Neural cell (in vitro differentiated cells): ENCODE data around the gene NDUFV2. TPM values are rescaled to one million over a fixed set of nuclear protein-coding genes. Genes with fewer than 3 reads are reported as not detected.

ENCODE experiments used
- H2AFZ ChIP-seq: fragments of 200-600, 300-800 bp; sonication (generic), shearing (Covaris generic); 2 replicates; pipeline ENCODE4 v1.6.0; 2014; ENCODE audit warnings: low read depth, mild to moderate bottlenecking, antibody characterized with exemption, low read length, moderate library complexity
- H3F3A ChIP-seq: fragments of 200-600 bp; shearing (Covaris generic); 2 replicates; pipeline ENCODE4 v1.6.1; 2016; ENCODE audit warnings: mild to moderate bottlenecking, moderate library complexity, mixed read lengths, antibody characterized with exemption, low read length; ENCODE audit not compliant: insufficient read depth, poor library complexity, severe bottlenecking
- H3K27ac ChIP-seq: fragments of 200-600, 300-800 bp; sonication (generic), shearing (Covaris generic); 2 replicates; pipeline ENCODE4 v1.5.1; 2014; ENCODE audit warnings: mild to moderate bottlenecking, low read length, moderate library complexity
- H3K27me3 ChIP-seq: fragments of 300-800, 200-600 bp; sonication (generic), shearing (Covaris generic); 2 replicates; pipeline ENCODE4 v1.6.0; 2014; ENCODE audit warnings: mild to moderate bottlenecking, low read depth, low read length, moderate library complexity; ENCODE audit not compliant: insufficient read depth
- H3K36me3 ChIP-seq: fragments of 300-800, 200-600 bp; sonication (generic), shearing (Covaris generic); 2 replicates; pipeline ENCODE4 v1.5.1; 2014; ENCODE audit warnings: mild to moderate bottlenecking, antibody characterized with exemption, low read length, moderate library complexity; ENCODE audit not compliant: insufficient read depth
- H3K4me2 ChIP-seq: fragments of 300-800, 200-600 bp; sonication (generic), shearing (Covaris generic); 2 replicates; pipeline ENCODE4 v1.6.0; 2014; ENCODE audit warnings: mild to moderate bottlenecking, low read length
- H3K4me3 ChIP-seq: fragments of 300-800, 200-600 bp; sonication (generic), shearing (Covaris generic); 2 replicates; pipeline ENCODE4 v1.5.1; 2014; ENCODE audit warnings: mild to moderate bottlenecking, low read length, moderate library complexity
- H3K79me2 ChIP-seq: fragments of 200-600 bp; shearing (Covaris generic); replicated peaks from 2 replicates; pipeline ENCODE4 v1.6.0; 2014; ENCODE audit warnings: mild to moderate bottlenecking, low read length, moderate library complexity; ENCODE audit not compliant: insufficient read depth
- H3K9ac ChIP-seq: fragments of 300-800, 200-600 bp; sonication (generic), shearing (Covaris generic); 2 replicates; pipeline ENCODE4 v1.6.1; 2016; ENCODE audit warnings: mild to moderate bottlenecking, low read length, mixed read lengths
- H3K9me2 ChIP-seq: fragments of 200-600 bp; shearing (Covaris generic); 2 replicates; pipeline ENCODE4 v1.6.1; 2016; ENCODE audit warnings: mild to moderate bottlenecking, low read length, mixed read lengths; ENCODE audit not compliant: insufficient read depth
- H3K9me3 ChIP-seq: fragments of 200-600, 300-800 bp; sonication (generic), shearing (Covaris generic); 2 replicates; pipeline ENCODE4 v1.6.1; 2016; ENCODE audit warnings: mild to moderate bottlenecking, mixed run types, low read length, moderate library complexity, mixed read lengths
- H4K20me1 ChIP-seq: fragments of 200-600 bp; shearing (Covaris generic); 2 replicates; pipeline ENCODE4 v1.6.1; 2016; ENCODE audit warnings: mild to moderate bottlenecking, mixed run types; ENCODE audit not compliant: insufficient read depth
- EP300 ChIP-seq: fragments of 450-650 bp; conservative IDR thresholded peaks from 2 replicates; pipeline ENCODE4 v1.6.1; 2014; ENCODE audit warnings: antibody characterized with exemption, mild to moderate bottlenecking, moderate library complexity; ENCODE audit not compliant: poor library complexity, severe bottlenecking
- EZH2 ChIP-seq: fragments of 200-600, 300-800 bp; shearing (Covaris generic), sonication (generic); IDR thresholded peaks from 2 replicates; pipeline ENCODE4 v1.6.1; 2014; ENCODE audit warnings: antibody characterized with exemption, low read length, borderline replicate concordance, mild to moderate bottlenecking; ENCODE audit not compliant: insufficient read depth, poor library complexity, severe bottlenecking
- MXI1 ChIP-seq: fragments of 450-650 bp; conservative IDR thresholded peaks from 2 replicates; pipeline ENCODE4 v1.6.1; 2014; ENCODE audit warnings: antibody characterized with exemption, mild to moderate bottlenecking; ENCODE audit not compliant: poor library complexity, severe bottlenecking
- POLR2AphosphoS5 ChIP-seq: IDR thresholded peaks from 2 replicates; pipeline ENCODE4 v1.6.1; 2012
- RAD21 ChIP-seq: fragments of 450-650 bp; conservative IDR thresholded peaks from 2 replicates; pipeline ENCODE4 v1.6.1; 2014; ENCODE audit warnings: antibody characterized with exemption, mild to moderate bottlenecking, moderate library complexity
- SMC3 ChIP-seq: fragments of 450-650 bp; conservative IDR thresholded peaks from 2 replicates; pipeline ENCODE4 v1.6.1; 2014; ENCODE audit warnings: antibody characterized with exemption, mild to moderate bottlenecking, moderate library complexity; ENCODE audit not compliant: poor library complexity
- TAF1 ChIP-seq: IDR thresholded peaks from 2 replicates; pipeline ENCODE4 v1.6.1; 2012; ENCODE audit warnings: low read depth
- polyA plus RNA-seq: library from polyadenylated mRNA; depleted of rRNA; stranded (reverse); fragments of >200 nt; gene quantifications from 2 replicates; pipeline ENCODE4 v1.2.3, GENCODE V29; 2014
- TF ChIP-seq, protein P1 (sequence below): IDR thresholded peaks from 2 replicates; pipeline ENCODE4 v1.6.1; 2012; ENCODE audit warnings: borderline replicate concordance
- TF ChIP-seq, protein P2 (sequence below): fragments of 450-650 bp; IDR thresholded peaks from 2 replicates; pipeline ENCODE4 v1.5.1; 2014; ENCODE audit warnings: antibody characterized with exemption, mild to moderate bottlenecking, moderate library complexity; ENCODE audit not compliant: poor library complexity, severe bottlenecking

Gene NDUFV2
- polyA plus RNA-seq, 1 donor from 2014 or later: 285 TPM

DNA sequence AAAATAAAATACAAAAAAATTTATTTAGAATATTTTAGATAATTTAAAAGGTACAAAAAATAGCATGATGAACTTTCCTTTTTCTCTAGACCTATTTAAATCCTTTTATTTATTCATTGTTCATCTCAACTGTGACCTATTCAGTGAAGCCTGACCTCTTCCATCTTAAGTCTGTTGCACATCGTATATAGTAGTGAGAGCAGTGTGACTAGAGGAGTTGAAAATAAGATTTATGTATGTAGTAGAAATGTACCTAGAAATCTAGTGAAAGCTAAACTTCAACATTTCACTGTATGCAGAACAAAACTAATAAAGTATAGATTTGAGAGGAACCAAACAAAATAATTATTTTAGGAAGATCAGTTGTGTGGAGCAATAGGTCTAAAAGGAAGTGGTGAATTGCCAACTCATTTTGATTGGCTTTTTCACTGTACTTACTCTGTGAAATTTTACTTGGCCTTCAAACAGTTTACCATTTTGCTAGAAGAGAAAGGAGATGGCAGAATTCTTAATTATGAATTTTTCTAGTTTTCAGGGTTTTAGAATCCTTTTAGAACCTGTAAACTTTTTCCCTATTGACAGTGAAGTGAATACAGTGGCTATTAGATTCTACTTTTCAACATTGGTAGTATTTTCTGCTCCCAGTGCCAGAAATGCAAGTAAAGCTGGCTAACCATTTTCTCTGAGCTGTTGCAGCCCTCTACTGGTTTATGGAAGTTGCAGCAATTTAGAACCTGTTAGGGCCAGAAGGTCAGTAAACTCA is 45.1 kb downstream of the NDUFV2 start:
- no peaks in the 10 kb centered on the region for H3F3A ChIP-seq
- H3K27ac ChIP-seq: no peak overlapping the region
- no peak overlapping the region for H3K4me2 ChIP-seq
- peaks cover 4% of the 10 kb centered on the region for H4K20me1 ChIP-seq
- H3K9me2 ChIP-seq: no peaks in the 10 kb centered on the region
- H3K27me3 ChIP-seq: no peaks in the 10 kb centered on the region
- H3K36me3 ChIP-seq: no peaks in the 10 kb centered on the region
- no peak overlapping the region for H3K4me3 ChIP-seq
- H3K9ac ChIP-seq: no peak overlapping the region
- no peak overlapping the region for H2AFZ ChIP-seq
- TF ChIP-seq, protein P1, sequence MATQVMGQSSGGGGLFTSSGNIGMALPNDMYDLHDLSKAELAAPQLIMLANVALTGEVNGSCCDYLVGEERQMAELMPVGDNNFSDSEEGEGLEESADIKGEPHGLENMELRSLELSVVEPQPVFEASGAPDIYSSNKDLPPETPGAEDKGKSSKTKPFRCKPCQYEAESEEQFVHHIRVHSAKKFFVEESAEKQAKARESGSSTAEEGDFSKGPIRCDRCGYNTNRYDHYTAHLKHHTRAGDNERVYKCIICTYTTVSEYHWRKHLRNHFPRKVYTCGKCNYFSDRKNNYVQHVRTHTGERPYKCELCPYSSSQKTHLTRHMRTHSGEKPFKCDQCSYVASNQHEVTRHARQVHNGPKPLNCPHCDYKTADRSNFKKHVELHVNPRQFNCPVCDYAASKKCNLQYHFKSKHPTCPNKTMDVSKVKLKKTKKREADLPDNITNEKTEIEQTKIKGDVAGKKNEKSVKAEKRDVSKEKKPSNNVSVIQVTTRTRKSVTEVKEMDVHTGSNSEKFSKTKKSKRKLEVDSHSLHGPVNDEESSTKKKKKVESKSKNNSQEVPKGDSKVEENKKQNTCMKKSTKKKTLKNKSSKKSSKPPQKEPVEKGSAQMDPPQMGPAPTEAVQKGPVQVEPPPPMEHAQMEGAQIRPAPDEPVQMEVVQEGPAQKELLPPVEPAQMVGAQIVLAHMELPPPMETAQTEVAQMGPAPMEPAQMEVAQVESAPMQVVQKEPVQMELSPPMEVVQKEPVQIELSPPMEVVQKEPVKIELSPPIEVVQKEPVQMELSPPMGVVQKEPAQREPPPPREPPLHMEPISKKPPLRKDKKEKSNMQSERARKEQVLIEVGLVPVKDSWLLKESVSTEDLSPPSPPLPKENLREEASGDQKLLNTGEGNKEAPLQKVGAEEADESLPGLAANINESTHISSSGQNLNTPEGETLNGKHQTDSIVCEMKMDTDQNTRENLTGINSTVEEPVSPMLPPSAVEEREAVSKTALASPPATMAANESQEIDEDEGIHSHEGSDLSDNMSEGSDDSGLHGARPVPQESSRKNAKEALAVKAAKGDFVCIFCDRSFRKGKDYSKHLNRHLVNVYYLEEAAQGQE: no peak
- TF ChIP-seq RAD21 (peak; percentile 75), SMC3 (peak; percentile 69), TAF1 (no peak), EZH2 (no peak), EP300 (no peak), MXI1 (no peak), POLR2AphosphoS5 (no peak)
- TF ChIP-seq, protein P2, sequence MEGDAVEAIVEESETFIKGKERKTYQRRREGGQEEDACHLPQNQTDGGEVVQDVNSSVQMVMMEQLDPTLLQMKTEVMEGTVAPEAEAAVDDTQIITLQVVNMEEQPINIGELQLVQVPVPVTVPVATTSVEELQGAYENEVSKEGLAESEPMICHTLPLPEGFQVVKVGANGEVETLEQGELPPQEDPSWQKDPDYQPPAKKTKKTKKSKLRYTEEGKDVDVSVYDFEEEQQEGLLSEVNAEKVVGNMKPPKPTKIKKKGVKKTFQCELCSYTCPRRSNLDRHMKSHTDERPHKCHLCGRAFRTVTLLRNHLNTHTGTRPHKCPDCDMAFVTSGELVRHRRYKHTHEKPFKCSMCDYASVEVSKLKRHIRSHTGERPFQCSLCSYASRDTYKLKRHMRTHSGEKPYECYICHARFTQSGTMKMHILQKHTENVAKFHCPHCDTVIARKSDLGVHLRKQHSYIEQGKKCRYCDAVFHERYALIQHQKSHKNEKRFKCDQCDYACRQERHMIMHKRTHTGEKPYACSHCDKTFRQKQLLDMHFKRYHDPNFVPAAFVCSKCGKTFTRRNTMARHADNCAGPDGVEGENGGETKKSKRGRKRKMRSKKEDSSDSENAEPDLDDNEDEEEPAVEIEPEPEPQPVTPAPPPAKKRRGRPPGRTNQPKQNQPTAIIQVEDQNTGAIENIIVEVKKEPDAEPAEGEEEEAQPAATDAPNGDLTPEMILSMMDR: peak; percentile 73
- H3K9me3 ChIP-seq: no peaks in the 10 kb centered on the region
- H3K79me2 ChIP-seq: peaks cover 81% of the 10 kb centered on the region

DNA sequence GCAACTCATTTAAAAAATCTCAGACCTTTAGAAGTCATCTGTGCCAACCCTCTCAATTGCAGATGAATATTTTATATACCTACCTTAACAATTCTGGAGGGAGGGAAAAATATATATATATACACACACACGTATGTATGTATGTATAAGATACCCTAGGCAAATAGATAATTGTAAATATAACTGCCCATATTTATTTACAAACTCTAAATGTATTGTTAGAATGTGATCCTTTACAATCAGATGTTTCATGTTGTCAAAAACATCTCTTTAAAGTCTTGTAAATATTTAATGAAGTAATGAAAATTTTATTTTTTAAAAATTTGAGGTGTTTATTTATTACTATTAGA is 45.7 kb downstream of the NDUFV2 start:
- H3K27ac ChIP-seq: no peak overlapping the region
- H3K9me3 ChIP-seq: no peaks in the 10 kb centered on the region
- peaks cover 4% of the 10 kb centered on the region for H4K20me1 ChIP-seq
- H2AFZ ChIP-seq: no peak overlapping the region
- no peaks in the 10 kb centered on the region for H3K27me3 ChIP-seq
- no peak overlapping the region for H3K4me3 ChIP-seq
- no peak for TF ChIP-seq SMC3
- TF ChIP-seq EP300: no peak
- TF ChIP-seq EZH2: no peak
- TF ChIP-seq, protein P2: no peak
- TF ChIP-seq POLR2AphosphoS5: no peak
- TF ChIP-seq MXI1: no peak
- TF ChIP-seq TAF1: no peak
- TF ChIP-seq, protein P1: no peak
- TF ChIP-seq RAD21: no peak
- H3F3A ChIP-seq: no peaks in the 10 kb centered on the region
- H3K79me2 ChIP-seq: peaks cover 82% of the 10 kb centered on the region
- no peaks in the 10 kb centered on the region for H3K9me2 ChIP-seq
- H3K4me2 ChIP-seq: no peak overlapping the region
- H3K9ac ChIP-seq: no peak overlapping the region
- no peaks in the 10 kb centered on the region for H3K36me3 ChIP-seq
